CD14-positive monocyte (primary cell): ENCODE measurements around the gene CACNB4. TPM values are rescaled to one million over a fixed set of nuclear protein-coding genes. Genes with fewer than 3 reads are reported as not detected.
A peak's percentile ranks its signal among the peaks of the same experiment; 100 is the strongest.

Source experiments
- DNase-seq, 3 donors: peaks; one replicate each; pipeline ENCODE4 v3.0.0-alpha.2; 2011 to 2022
- H2AFZ ChIP-seq: 2 replicates; pipeline ENCODE4 v1.6.0; 2012; ENCODE audit warnings: mild to moderate bottlenecking, low read depth, low read length, inconsistent platforms; ENCODE audit not compliant: insufficient read depth, poor library complexity, severe bottlenecking
- H3K27ac ChIP-seq, 2 donors: 1 replicate in 1 of 2; 2 replicates in 1 of 2; pipeline ENCODE4 v1.5.1; 2012 to 2013; ENCODE audit warnings: low read length in 2 of 2, control low read depth in 1 of 2, inconsistent platforms in 1 of 2, low read depth in 1 of 2, mild to moderate bottlenecking in 1 of 2
- H3K27me3 ChIP-seq, 2 donors: one replicate each; pipeline versions ENCODE4 v1.6.0 to v1.6.1; 2011 to 2013; ENCODE audit warnings: low read length in 2 of 2; ENCODE audit not compliant: control insufficient read depth in 2 of 2, insufficient read depth in 2 of 2
- H3K36me3 ChIP-seq, 2 donors: replicated peaks in 1 of 2; 1 replicate in 1 of 2; 2 replicates in 1 of 2; pipeline versions ENCODE4 v1.5.1 to v1.6.1; 2012 to 2013; ENCODE audit warnings: low read length in 2 of 2, control low read depth in 1 of 2, inconsistent platforms in 1 of 2, mild to moderate bottlenecking in 1 of 2; ENCODE audit not compliant: insufficient read depth in 2 of 2, control insufficient read depth in 1 of 2
- H3K4me1 ChIP-seq, 2 donors: 1 replicate in 1 of 2; 2 replicates in 1 of 2; pipeline versions ENCODE4 v1.5.1 to v1.6.1; 2012 to 2013; ENCODE audit warnings: low read length in 2 of 2, control low read depth in 1 of 2, inconsistent platforms in 1 of 2, mild to moderate bottlenecking in 1 of 2, moderate library complexity in 1 of 2; ENCODE audit not compliant: insufficient read depth in 2 of 2, control insufficient read depth in 1 of 2
- H3K4me2 ChIP-seq: replicated peaks from 2 replicates; pipeline ENCODE3; 2012; ENCODE audit warnings: low read length, moderate library complexity, mild to moderate bottlenecking; ENCODE audit not compliant: poor library complexity, severe bottlenecking; ENCODE audit errors: extremely low read depth
- H3K4me3 ChIP-seq, 3 experiments: fragments of 200-600 bp in 1 of 3; sonication (generic) in 1 of 3; replicated peaks in 1 of 3; 1 replicate in 2 of 3; 2 replicates in 1 of 3; pipeline ENCODE4 v1.5.1; 2011 to 2013; ENCODE audit warnings: low read length in 3 of 3, mild to moderate bottlenecking in 3 of 3, control low read depth in 2 of 3, low read depth in 2 of 3, inconsistent platforms in 1 of 3, moderate library complexity in 1 of 3
- H3K79me2 ChIP-seq: 2 replicates; pipeline ENCODE4 v1.6.0; 2012; ENCODE audit warnings: mild to moderate bottlenecking, control low read depth, inconsistent platforms, low read length, moderate library complexity; ENCODE audit not compliant: insufficient read depth
- H3K9ac ChIP-seq: 2 replicates; pipeline ENCODE4 v1.6.0; 2017; ENCODE audit warnings: low read length, mild to moderate bottlenecking; ENCODE audit not compliant: insufficient read depth, poor library complexity, severe bottlenecking
- H3K9me3 ChIP-seq, 2 donors: replicated peaks in 1 of 2; 1 replicate in 1 of 2; 2 replicates in 1 of 2; pipeline versions ENCODE4 v1.5.1 to v1.6.1; 2012 to 2013; ENCODE audit warnings: low read length in 2 of 2, control low read depth in 1 of 2; ENCODE audit not compliant: control insufficient read depth in 1 of 2, insufficient read depth in 1 of 2
- H4K20me1 ChIP-seq: 2 replicates; pipeline ENCODE4 v1.6.0; 2012; ENCODE audit warnings: mild to moderate bottlenecking, low read length, control low read depth, moderate library complexity; ENCODE audit not compliant: insufficient read depth
- H3K27ac Mint-ChIP-seq, 7 donors: one replicate each; pipeline ENCODE4 v1.8.0; 2020; ENCODE audit warnings: mild to moderate bottlenecking in 7 of 7, mixed read lengths in 7 of 7, moderate library complexity in 6 of 7, inconsistent platforms in 2 of 7
- H3K27me3 Mint-ChIP-seq, 3 donors: one replicate each; pipeline ENCODE4 v1.8.0; 2021 to 2022; ENCODE audit warnings: low read depth in 3 of 3, mild to moderate bottlenecking in 3 of 3, mixed read lengths in 3 of 3, moderate library complexity in 3 of 3, inconsistent platforms in 1 of 3
- H3K36me3 Mint-ChIP-seq, 2 donors: one replicate each; pipeline ENCODE4 v1.8.0; 2020; ENCODE audit warnings: mixed read lengths in 2 of 2, inconsistent platforms in 1 of 2, mild to moderate bottlenecking in 1 of 2
- H3K4me1 Mint-ChIP-seq: one replicate; pipeline ENCODE4 v1.8.0; 2020; ENCODE audit warnings: mild to moderate bottlenecking, mixed read lengths
- H3K4me3 Mint-ChIP-seq, 2 donors: one replicate each; pipeline ENCODE4 v1.8.0; 2020; ENCODE audit warnings: mild to moderate bottlenecking in 2 of 2, mixed read lengths in 2 of 2, moderate library complexity in 1 of 2
- H3K9me3 Mint-ChIP-seq, 7 donors: one replicate each; pipeline ENCODE4 v1.8.0; 2020 to 2022; ENCODE audit warnings: mixed read lengths in 7 of 7, mild to moderate bottlenecking in 6 of 7, moderate library complexity in 6 of 7, inconsistent platforms in 2 of 7
- CTCF ChIP-seq: fragments of 200-600 bp; IDR thresholded peaks from one replicate; pipeline ENCODE4 v1.8.0; 2022; ENCODE audit warnings: antibody characterized with exemption, mild to moderate bottlenecking
- WGBS: methylation state at CpG from one replicate; pipeline ENCODE4 v1.1.5; 2013; ENCODE audit warnings: missing lambda C conversion rate; ENCODE audit not compliant: insufficient coverage; 5-methylcytosine and 5-hydroxymethylcytosine counted together
- intact Hi-C, 2 donors: fragments of 100-400 bp; cut with micrococcal nuclease; formaldehyde crosslinking; loops; one replicate each; pipeline versions ENCODE4 v1.15.0 to v1.15.1; 2023
- polyA plus RNA-seq, 3 donors: library from polyadenylated mRNA; depleted of rRNA in 1 of 3; unstranded in 2 of 3; stranded (reverse) in 1 of 3; fragments of 300-500 nt in 2 of 3; fragments of >200 nt in 1 of 3; fragmentation: Illumina TruSeq in 2 of 3; gene quantifications; 1 replicate in 2 of 3; 2 replicates in 1 of 3; pipeline ENCODE4 v1.2.3, GENCODE V29; 2012 to 2021

Gene CACNB4
- polyA plus RNA-seq, 3 donors, result 0.44 to 1.9 (median 1.1) TPM

- no peak overlapping the region for H3K4me3 ChIP-seq
- Mint-ChIP-seq H3K4me3 (no peak overlapping the region), H3K27me3 (peaks cover 0 to 1% (median 0%) of the 10 kb centered on the region in 3 donors), H3K4me1 (peaks cover 20% of the 10 kb centered on the region), H3K9me3 (peaks cover 0 to 4% (median 1%) of the 10 kb centered on the region in 7 donors), H3K27ac (peak overlapping the region in 6 of 7 donors; percentile 82 to 98 (median 92)), H3K36me3 (peaks cover 3 to 4% of the 10 kb centered on the region in 2 donors)
- H3K4me2 ChIP-seq, result no peak overlapping the region
- 100% methylated on average over 1 of the region's 2 CpGs for WGBS
- H3K9me3 ChIP-seq, result no peaks in the 10 kb centered on the region
- TF ChIP-seq CTCF, result no peak
- H3K36me3 ChIP-seq, result no peaks in the 10 kb centered on the region
- H3K79me2 ChIP-seq, result no peaks in the 10 kb centered on the region
- DNase-seq, result no peak
- no peak overlapping the region for H3K9ac ChIP-seq
- no peaks in the 10 kb centered on the region for H3K27me3 ChIP-seq
- intact Hi-C loops, result loop anchor here in 1 of 2 donors (5.0 kb wide), 1 partner anchor 60 kb away; the partner anchor contains the start of gene ARL5A
- H2AFZ ChIP-seq, result no peak overlapping the region
- no peaks in the 10 kb centered on the region for H4K20me1 ChIP-seq
- peak overlapping the region in 1 of 2 donors; percentile 73 for H3K27ac ChIP-seq
- peaks cover 14 to 17% of the 10 kb centered on the region in 2 donors for H3K4me1 ChIP-seq
Observed at GRCh38 chr2:151887164-151887563, 211.7 kb downstream of the CACNB4 start.

DNA sequence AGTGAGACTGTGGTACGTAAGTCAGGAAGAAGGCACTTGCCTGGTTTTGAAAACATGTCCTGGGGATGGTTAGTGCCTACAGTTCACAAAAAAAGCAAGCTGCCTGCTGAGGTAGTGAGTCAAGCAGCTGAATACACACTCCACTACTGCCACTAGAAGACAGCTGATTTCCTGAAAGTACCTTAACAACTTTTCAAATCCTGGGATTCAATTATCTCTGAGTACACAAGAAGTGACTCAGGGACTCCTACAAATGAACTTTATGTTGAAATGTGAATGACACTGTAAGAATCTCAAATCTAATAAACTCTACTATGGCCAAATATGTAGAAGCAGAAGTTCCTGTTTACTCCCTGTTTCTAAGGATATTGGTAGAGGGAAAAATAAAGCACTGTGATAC, 212.6 kb downstream of the CACNB4 start:
- Histone ChIP-seq H3K4me3 (peak overlapping the region in 1 of 3 experiments; percentile 15), H3K27ac (peak overlapping the region; percentile 21 to 73), H3K27me3 (no peaks in the 10 kb centered on the region), H3K36me3 (no peaks in the 10 kb centered on the region), H3K4me2 (peak overlapping the region; percentile 17), H4K20me1 (no peaks in the 10 kb centered on the region), H2AFZ (no peak overlapping the region), H3K9me3 (no peaks in the 10 kb centered on the region), H3K9ac (no peak overlapping the region), H3K4me1 (peaks cover 17% of the 10 kb centered on the region in 2 donors), H3K79me2 (no peaks in the 10 kb centered on the region)
- H3K4me1 Mint-ChIP-seq, result peaks cover 24% of the 10 kb centered on the region
- peak; percentile 56 to 82 (median 77) for DNase-seq
- intact Hi-C loops, result loop anchor here in 1 of 2 donors (5.0 kb wide), 1 partner anchor 59 kb away; the partner anchor contains the start of gene ARL5A
- peaks cover 0 to 1% (median 0%) of the 10 kb centered on the region in 3 donors for H3K27me3 Mint-ChIP-seq
- peaks cover 3 to 4% of the 10 kb centered on the region in 2 donors for H3K36me3 Mint-ChIP-seq
- peak overlapping the region; percentile 81 to 98 (median 92) for H3K27ac Mint-ChIP-seq
- WGBS, result no CpG with 5 or more reads among the region's 1 CpG
- no peak overlapping the region for H3K4me3 Mint-ChIP-seq
- peaks cover 0 to 4% (median 1%) of the 10 kb centered on the region in 7 donors for H3K9me3 Mint-ChIP-seq
- no peak for TF ChIP-seq CTCF
